NT2/D1 (cell line): ENCODE results near the gene LPP.

ENCODE experiments used
- SUZ12 ChIP-seq: IDR thresholded peaks from 2 replicates; pipeline ENCODE4 v1.6.1; 2011; ENCODE audit not compliant: insufficient read length, insufficient read depth; ENCODE audit errors: extremely low read depth
- YY1 ChIP-seq: IDR thresholded peaks from 2 replicates; pipeline ENCODE4 v1.6.1; 2011; ENCODE audit not compliant: insufficient read length, insufficient read depth
- ZNF274 ChIP-seq: IDR thresholded peaks from 2 replicates; pipeline ENCODE4 v1.6.1; 2011; ENCODE audit warnings: mild to moderate bottlenecking, low read depth, low read length

- no peak for TF ChIP-seq ZNF274
- no peak for TF ChIP-seq SUZ12
- no peak for TF ChIP-seq YY1
Measured at GRCh38 chr3:188617988-188618701, 464.2 kb downstream of the LPP start.
